Measurements from ENCODE around the gene C9orf153. TPM values are rescaled to one million over a fixed set of nuclear protein-coding genes. Genes with fewer than 3 reads are reported as not detected.
"Not testable (repeated sequence)": the region's sequence is repeated elsewhere in the genome, so short reads cannot be mapped to it uniquely, and the experiment has no call there.

The C9orf153 gene
- total RNA-seq = under 1 TPM in 1 of 2 donors, not detected in 1; 0.43 TPM

- peak in 1 of 2 donors; percentile 24 for ATAC-seq
Observed at GRCh38 chr9:86259557-86259956, at the start of gene C9orf153. Gene C9orf153, minus strand, starts transcription at chr9:86259657. Its CDS starts 30,054 bp downstream, at chr9:86229603.

GRCh38 chr9:86308687-86309086 is 49.2 kb upstream of the C9orf153 start:
- H3K9me3 Mint-ChIP-seq = no peaks in the 10 kb centered on the region
- no peak overlapping the region for H3K4me3 Mint-ChIP-seq
- H3K36me3 Mint-ChIP-seq = peaks cover 39% of the 10 kb centered on the region
- DNase-seq (ENCODE audit: low spot score) (no peak), ATAC-seq (no peak)
- H3K4me1 Mint-ChIP-seq (ENCODE audit: low read depth in 2 of 2) = peaks cover 8 to 12% of the 10 kb centered on the region in 2 donors
- H3K27ac Mint-ChIP-seq = no peak overlapping the region
- H3K27me3 Mint-ChIP-seq = no peaks in the 10 kb centered on the region

More at GRCh38 chr9:86259557-86259956, at the start of gene C9orf153:
- Mint-ChIP-seq H3K27ac (no peak within 1 kb of the TSS), H3K36me3 (peaks cover 5% of the 10 kb centered on the region), H3K27me3 (no peaks in the 10 kb centered on the region), H3K4me3 (no peak within 1 kb of the TSS), H3K4me1 (ENCODE audit: low read depth in 2 of 2) (peaks cover 0 to 6% of the 10 kb centered on the region in 2 donors), H3K9me3 (no peaks in the 10 kb centered on the region)
- DNase-seq (ENCODE audit: low spot score) = no peak

GRCh38 chr9:86304236-86304730 is 44.8 kb upstream of the C9orf153 start:
- ATAC-seq (no peak), DNase-seq (ENCODE audit: low spot score) (no peak)
- Mint-ChIP-seq H3K36me3 (peaks cover 42% of the 10 kb centered on the region), H3K4me1 (ENCODE audit: low read depth in 2 of 2) (peaks cover 11 to 16% of the 10 kb centered on the region in 2 donors), H3K27ac (peak overlapping the region in 1 of 2 donors; percentile 75), H3K27me3 (no peaks in the 10 kb centered on the region), H3K9me3 (no peaks in the 10 kb centered on the region), H3K4me3 (no peak overlapping the region)

GRCh38 chr9:86303316-86303975 is 44.0 kb upstream of the C9orf153 start:
- Mint-ChIP-seq H3K9me3 (no peaks in the 10 kb centered on the region), H3K27me3 (no peaks in the 10 kb centered on the region), H3K36me3 (peaks cover 41% of the 10 kb centered on the region), H3K4me1 (ENCODE audit: low read depth in 2 of 2) (peaks cover 11 to 16% of the 10 kb centered on the region in 2 donors), H3K27ac (peak overlapping the region; percentile 53 to 75), H3K4me3 (no peak overlapping the region)
- ATAC-seq (peak in 1 of 2 donors; percentile 68), DNase-seq (ENCODE audit: low spot score) (no peak)

GRCh38 chr9:86301686-86302085 is 42.2 kb upstream of the C9orf153 start:
- Mint-ChIP-seq H3K27ac (peak overlapping the region in 1 of 2 donors; percentile 62), H3K9me3 (no peaks in the 10 kb centered on the region), H3K36me3 (peaks cover 47% of the 10 kb centered on the region), H3K4me3 (no peak overlapping the region), H3K27me3 (no peaks in the 10 kb centered on the region), H3K4me1 (ENCODE audit: low read depth in 2 of 2) (peaks cover 11 to 23% of the 10 kb centered on the region in 2 donors)
- ATAC-seq = no peak
- DNase-seq (ENCODE audit: low spot score) = no peak

- Mint-ChIP-seq H3K4me3 (no peak overlapping the region), H3K27ac (peak overlapping the region in 1 of 2 donors; percentile 62), H3K9me3 (no peaks in the 10 kb centered on the region), H3K4me1 (ENCODE audit: low read depth in 2 of 2) (peaks cover 11 to 23% of the 10 kb centered on the region in 2 donors), H3K36me3 (peaks cover 41% of the 10 kb centered on the region), H3K27me3 (no peaks in the 10 kb centered on the region)
- no peak for DNase-seq (ENCODE audit: low spot score)
- no peak for ATAC-seq
Observed at GRCh38 chr9:86300701-86301100, 41.2 kb upstream of the C9orf153 start.

GRCh38 chr9:86298873-86299272 is 39.4 kb upstream of the C9orf153 start:
- DNase-seq (ENCODE audit: low spot score) (no peak), ATAC-seq (no peak)
- peaks cover 39% of the 10 kb centered on the region for H3K36me3 Mint-ChIP-seq
- H3K4me3 Mint-ChIP-seq = no peak overlapping the region
- H3K9me3 Mint-ChIP-seq = no peaks in the 10 kb centered on the region
- peaks cover 10 to 23% of the 10 kb centered on the region in 2 donors for H3K4me1 Mint-ChIP-seq (ENCODE audit: low read depth in 2 of 2)
- peak overlapping the region; percentile 13 to 17 for H3K27ac Mint-ChIP-seq
- H3K27me3 Mint-ChIP-seq = no peaks in the 10 kb centered on the region

- not testable (repeated sequence) for H3K36me3 Mint-ChIP-seq; H3K4me3 Mint-ChIP-seq; H3K4me1 Mint-ChIP-seq (ENCODE audit: low read depth in 2 of 2); ATAC-seq; DNase-seq (ENCODE audit: low spot score); H3K9me3 Mint-ChIP-seq; H3K27ac Mint-ChIP-seq; H3K27me3 Mint-ChIP-seq
Observed at GRCh38 chr9:86290341-86290740, 30.9 kb upstream of the C9orf153 start.

- DNase-seq (ENCODE audit: low spot score) (no peak), ATAC-seq (no peak)
- peaks cover 6% of the 10 kb centered on the region for H3K36me3 Mint-ChIP-seq
- H3K27ac Mint-ChIP-seq = peak overlapping the region in 1 of 2 donors; percentile 16
- H3K4me3 Mint-ChIP-seq = no peak overlapping the region
- peaks cover 2 to 5% of the 10 kb centered on the region in 2 donors for H3K4me1 Mint-ChIP-seq (ENCODE audit: low read depth in 2 of 2)
- H3K9me3 Mint-ChIP-seq = no peaks in the 10 kb centered on the region
- H3K27me3 Mint-ChIP-seq = no peaks in the 10 kb centered on the region
Observed at GRCh38 chr9:86288499-86289198, 29.2 kb upstream of the C9orf153 start.

- Mint-ChIP-seq H3K36me3 (peaks cover 6% of the 10 kb centered on the region), H3K27ac (peak overlapping the region in 1 of 2 donors; percentile 60), H3K4me3 (no peak overlapping the region), H3K4me1 (ENCODE audit: low read depth in 2 of 2) (peaks cover 11 to 13% of the 10 kb centered on the region in 2 donors), H3K9me3 (no peaks in the 10 kb centered on the region), H3K27me3 (no peaks in the 10 kb centered on the region)
- no peak for ATAC-seq
- no peak for DNase-seq (ENCODE audit: low spot score)
Observed at GRCh38 chr9:86287013-86287412, 27.6 kb upstream of the C9orf153 start.

- no peak for DNase-seq (ENCODE audit: low spot score)
- ATAC-seq = no peak
- peak overlapping the region in 1 of 2 donors; percentile 60 for H3K27ac Mint-ChIP-seq
- peaks cover 6% of the 10 kb centered on the region for H3K36me3 Mint-ChIP-seq
- peaks cover 14 to 16% of the 10 kb centered on the region in 2 donors for H3K4me1 Mint-ChIP-seq (ENCODE audit: low read depth in 2 of 2)
- no peak overlapping the region for H3K4me3 Mint-ChIP-seq
- H3K9me3 Mint-ChIP-seq = no peaks in the 10 kb centered on the region
- no peaks in the 10 kb centered on the region for H3K27me3 Mint-ChIP-seq
Observed at GRCh38 chr9:86286278-86286677, 26.8 kb upstream of the C9orf153 start.

- Mint-ChIP-seq H3K27ac (peak overlapping the region in 1 of 2 donors; percentile 60), H3K4me3 (no peak overlapping the region), H3K27me3 (no peaks in the 10 kb centered on the region), H3K4me1 (ENCODE audit: low read depth in 2 of 2) (peaks cover 21 to 23% of the 10 kb centered on the region in 2 donors), H3K9me3 (no peaks in the 10 kb centered on the region), H3K36me3 (peaks cover 6% of the 10 kb centered on the region)
- DNase-seq (ENCODE audit: low spot score) = no peak
- ATAC-seq = no peak
Observed at GRCh38 chr9:86285261-86285660, 25.8 kb upstream of the C9orf153 start.

GRCh38 chr9:86282979-86283535 is 23.6 kb upstream of the C9orf153 start:
- Mint-ChIP-seq H3K27ac (peak overlapping the region; percentile 91 to 94), H3K4me1 (ENCODE audit: low read depth in 2 of 2) (peaks cover 27 to 31% of the 10 kb centered on the region in 2 donors), H3K36me3 (no peaks in the 10 kb centered on the region), H3K9me3 (no peaks in the 10 kb centered on the region), H3K27me3 (no peaks in the 10 kb centered on the region), H3K4me3 (peak overlapping the region; percentile 94)
- peak; percentile 40 to 62 for ATAC-seq
- DNase-seq (ENCODE audit: low spot score) = peak; percentile 63

Data from natural killer cell treated with Interleukin-12 subunit alpha and Interleukin-12 subunit beta and Interleukin-15 and Interleukin-18, amount 100 ng/mL, for 72 hours (primary cell).